ENCODE measurements around the gene COA1. TPM values are rescaled to one million over a fixed set of nuclear protein-coding genes. Genes with fewer than 3 reads are reported as not detected.
"Not testable (repeated sequence)": the region's sequence is repeated elsewhere in the genome, so short reads cannot be mapped to it uniquely, and the experiment has no call there.

Gene COA1
- total and polyA plus RNA-seq, 3 donors from 2014 or later: 36.4 to 80.5 (median 75.7) TPM

DNA sequence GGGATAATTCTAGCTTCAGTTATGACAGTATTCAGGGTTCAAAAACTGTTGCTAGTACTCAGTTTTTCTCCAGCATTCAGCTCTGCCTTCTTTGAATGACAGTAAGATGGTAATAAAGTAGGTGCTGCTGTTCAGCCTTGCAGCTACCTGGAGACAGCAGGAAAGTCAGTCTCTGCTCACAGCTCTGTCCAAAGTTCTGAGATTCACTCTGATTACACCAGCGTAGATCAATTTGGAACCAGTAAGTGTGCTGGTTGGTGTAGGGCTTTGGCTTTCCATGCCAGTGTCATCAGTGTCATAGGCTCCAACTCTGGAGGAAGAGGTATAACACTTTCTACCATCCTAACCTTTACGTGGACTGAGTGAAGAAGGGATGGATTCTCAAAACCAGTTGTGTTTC, 120.2 kb downstream of the COA1 start:
- intact Hi-C loops (cut with DNase I; ENCODE audit: low total_unique reads): no loop called here
- Histone ChIP-seq H3K4me3 (no peak overlapping the region), H3K27ac (no peak overlapping the region), H3K27me3 (no peaks in the 10 kb centered on the region), H3K4me1 (no peaks in the 10 kb centered on the region), H3K9me3 (no peaks in the 10 kb centered on the region), H3K36me3 (ENCODE audit: low read depth, missing control alignments) (no peaks in the 10 kb centered on the region)
- no peak for TF ChIP-seq POLR2A (IDR thresholded peaks at IDR 0.05)
- TF ChIP-seq CTCF (IDR thresholded peaks at IDR 0.05): no peak
- no peak for DNase-seq
- WGBS, 2 donors: 93 to 96% methylated on average over 1 to 2 of the region's 2 CpGs

DNA sequence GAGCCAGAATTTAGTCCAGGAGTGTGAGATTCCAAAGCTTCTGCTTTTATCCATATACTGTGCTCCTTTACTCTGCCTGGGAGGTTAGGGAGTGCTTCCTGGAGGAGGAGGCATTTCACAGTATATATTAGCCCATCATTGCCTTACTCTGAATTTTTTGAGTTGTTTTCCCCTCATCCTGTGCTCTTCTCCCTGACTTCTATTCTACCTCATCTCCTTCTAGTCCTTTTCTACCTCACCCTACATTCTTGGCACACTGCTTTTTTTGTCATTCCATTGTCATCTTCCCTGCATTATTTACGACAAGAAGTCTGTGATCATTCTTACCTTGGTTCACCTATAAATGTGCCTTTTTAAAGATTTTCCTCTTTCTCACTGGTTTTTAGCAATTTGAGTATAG, 125.1 kb downstream of the COA1 start:
- no peak overlapping the region for H3K27ac ChIP-seq
- intact Hi-C loops (cut with DNase I; ENCODE audit: low total_unique reads): no loop called here
- WGBS, 2 donors: 82 to 100% methylated on average over 1 of the region's 1 CpG
- no peaks in the 10 kb centered on the region for H3K9me3 ChIP-seq
- DNase-seq: no peak
- H3K4me3 ChIP-seq: no peak overlapping the region
- TF ChIP-seq POLR2A (IDR thresholded peaks at IDR 0.05) (no peak), CTCF (IDR thresholded peaks at IDR 0.05) (no peak)
- H3K36me3 ChIP-seq (ENCODE audit: low read depth, missing control alignments): no peaks in the 10 kb centered on the region
- no peaks in the 10 kb centered on the region for H3K27me3 ChIP-seq
- H3K4me1 ChIP-seq: no peaks in the 10 kb centered on the region

GRCh38 chr7:43602256-43602655, 127.1 kb downstream of the COA1 start:
- no peak for DNase-seq

DNA sequence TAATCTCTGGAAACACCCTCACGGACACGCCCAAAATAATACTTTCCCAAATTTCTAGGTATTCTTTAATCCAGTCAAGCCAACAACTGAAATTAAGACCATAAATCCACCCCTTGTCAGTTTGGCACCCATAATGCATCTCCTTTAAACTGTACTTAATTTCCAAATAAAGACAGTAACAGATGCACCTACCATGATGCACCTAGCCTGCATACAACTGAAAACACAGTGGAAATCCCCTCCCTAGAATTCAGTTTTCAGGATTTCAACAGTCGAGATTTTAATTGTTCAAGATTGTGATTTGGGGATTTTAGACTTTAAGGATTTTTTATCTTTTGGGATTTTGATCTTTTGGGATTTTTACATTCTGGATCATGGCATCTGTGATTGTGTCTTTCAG, 129.3 kb downstream of the COA1 start:
- no peaks in the 10 kb centered on the region for H3K9me3 ChIP-seq
- DNase-seq: no peak
- no peaks in the 10 kb centered on the region for H3K36me3 ChIP-seq (ENCODE audit: low read depth, missing control alignments)
- H3K27me3 ChIP-seq: no peaks in the 10 kb centered on the region
- intact Hi-C loops (cut with DNase I; ENCODE audit: low total_unique reads): no loop called here
- TF ChIP-seq CTCF (IDR thresholded peaks at IDR 0.05) (no peak), POLR2A (IDR thresholded peaks at IDR 0.05) (no peak)
- H3K4me3 ChIP-seq: no peak overlapping the region
- 92 to 94% methylated on average over 3 of the region's 3 CpGs for WGBS, 2 donors
- no peak overlapping the region for H3K27ac ChIP-seq
- no peaks in the 10 kb centered on the region for H3K4me1 ChIP-seq

More at GRCh38 chr7:43602256-43602655, 127.1 kb downstream of the COA1 start:
- intact Hi-C loops (cut with DNase I; ENCODE audit: low total_unique reads): no loop called here
- no peaks in the 10 kb centered on the region for H3K36me3 ChIP-seq (ENCODE audit: low read depth, missing control alignments)
- WGBS, 2 donors: 78 to 94% methylated on average over 1 of the region's 1 CpG
- H3K9me3 ChIP-seq: no peaks in the 10 kb centered on the region
- H3K4me1 ChIP-seq: no peaks in the 10 kb centered on the region
- H3K27ac ChIP-seq: no peak overlapping the region
- no peaks in the 10 kb centered on the region for H3K27me3 ChIP-seq
- TF ChIP-seq CTCF (IDR thresholded peaks at IDR 0.05) (no peak), POLR2A (IDR thresholded peaks at IDR 0.05) (no peak)
- H3K4me3 ChIP-seq: no peak overlapping the region

GRCh38 chr7:43596426-43596825, 132.9 kb downstream of the COA1 start:
- not testable (repeated sequence) for DNase-seq

More at GRCh38 chr7:43596426-43596825, 132.9 kb downstream of the COA1 start:
- H3K4me1 ChIP-seq; H3K36me3 ChIP-seq (ENCODE audit: low read depth, missing control alignments); H3K9me3 ChIP-seq; intact Hi-C loops (cut with DNase I; ENCODE audit: low total_unique reads); H3K27me3 ChIP-seq; H3K27ac ChIP-seq; H3K4me3 ChIP-seq: not testable (repeated sequence)
- WGBS, 2 donors: 90 to 93% methylated on average over 5 of the region's 5 CpGs

Measured in testis (tissue), 3 donors.